Stimulated activated CD4-positive, alpha-beta T cell treated with anti-CD3 and anti-CD28 coated beads, Interleukin-1b, Interleukin-23, amount 100 ng/mL, for 4 hours (primary cell): ENCODE data around the gene MXRA8.

ENCODE experiments used
- DNase-seq, 2 donors: peaks; one replicate each; pipeline ENCODE4 v3.0.0-alpha.2; 2020; ENCODE audit warnings: low read depth in 2 of 2

The MXRA8 gene

GRCh38 chr1:1366699-1367066 is 8.3 kb upstream of the MXRA8 start:
- no peak for DNase-seq

- DNase-seq: no peak
These were observed 7.7 kb upstream of the MXRA8 start for GRCh38 chr1:1365875-1366698.

- DNase-seq: no peak
These were observed 5.9 kb upstream of the MXRA8 start for GRCh38 chr1:1364266-1364665.

DNA sequence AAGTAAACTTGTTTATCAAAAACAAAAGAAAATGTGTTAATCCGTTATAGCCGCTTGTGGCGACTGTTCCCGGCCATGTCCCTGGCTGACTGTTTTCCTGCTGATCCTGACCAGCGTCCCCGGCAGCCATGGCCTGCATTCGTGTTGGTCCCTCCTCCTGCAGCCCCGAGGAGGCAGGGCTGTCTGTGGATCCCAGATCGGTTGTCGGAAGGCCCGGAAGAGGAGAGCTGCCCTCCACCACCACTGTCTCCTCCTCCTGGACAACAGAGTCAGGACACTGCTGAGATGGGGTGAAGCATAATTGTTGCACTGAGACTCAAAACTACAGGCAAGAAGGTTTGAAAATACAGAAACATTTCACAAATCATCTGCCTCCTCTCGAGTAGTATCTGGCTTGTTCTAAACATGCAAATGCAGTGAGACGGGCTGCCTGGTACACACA is 3.6 kb upstream of the MXRA8 start:
- no peak for DNase-seq

GRCh38 chr1:1361233-1361981 is 3.1 kb upstream of the MXRA8 start:
- DNase-seq: no peak

GRCh38 chr1:1360506-1361169 is 2.3 kb upstream of the MXRA8 start:
- no peak for DNase-seq

- no peak for DNase-seq
These were observed 1.5 kb upstream of the MXRA8 start for GRCh38 chr1:1359664-1360468.

- DNase-seq: no peak
These were observed 931 bp upstream of the MXRA8 start for GRCh38 chr1:1359308-1359663.

DNA sequence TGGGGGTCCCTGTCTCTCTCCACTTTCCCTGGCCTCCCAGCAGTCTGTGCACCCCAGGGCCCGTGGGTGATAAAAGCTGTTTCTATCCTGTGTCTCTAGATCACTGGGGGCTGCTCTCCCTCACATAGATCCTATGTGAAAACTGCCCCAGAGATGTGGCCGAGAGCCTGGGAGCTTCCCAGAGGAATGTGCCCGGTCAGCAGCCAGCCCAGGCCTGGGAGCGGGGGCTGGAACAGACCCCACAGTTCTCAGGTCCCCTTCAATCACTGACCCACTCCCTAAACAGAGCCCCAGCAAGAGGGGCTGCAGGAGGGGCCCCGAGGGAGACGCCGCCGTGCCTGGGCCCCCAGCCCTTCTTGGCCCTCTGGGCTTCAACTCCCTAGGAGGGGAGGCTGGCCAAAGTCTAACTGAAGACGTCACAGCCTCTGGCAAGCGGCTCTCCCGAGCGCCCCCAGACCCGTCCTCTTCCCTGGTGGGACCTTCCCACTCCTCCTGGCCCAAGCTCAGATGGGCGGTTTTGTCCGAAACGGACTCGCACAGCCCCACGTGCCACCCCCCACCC is 403 bp downstream of the MXRA8 start:
- no peak for DNase-seq

GRCh38 chr1:1356796-1357401 is 1.5 kb downstream of the MXRA8 start:
- DNase-seq: no peak

DNA sequence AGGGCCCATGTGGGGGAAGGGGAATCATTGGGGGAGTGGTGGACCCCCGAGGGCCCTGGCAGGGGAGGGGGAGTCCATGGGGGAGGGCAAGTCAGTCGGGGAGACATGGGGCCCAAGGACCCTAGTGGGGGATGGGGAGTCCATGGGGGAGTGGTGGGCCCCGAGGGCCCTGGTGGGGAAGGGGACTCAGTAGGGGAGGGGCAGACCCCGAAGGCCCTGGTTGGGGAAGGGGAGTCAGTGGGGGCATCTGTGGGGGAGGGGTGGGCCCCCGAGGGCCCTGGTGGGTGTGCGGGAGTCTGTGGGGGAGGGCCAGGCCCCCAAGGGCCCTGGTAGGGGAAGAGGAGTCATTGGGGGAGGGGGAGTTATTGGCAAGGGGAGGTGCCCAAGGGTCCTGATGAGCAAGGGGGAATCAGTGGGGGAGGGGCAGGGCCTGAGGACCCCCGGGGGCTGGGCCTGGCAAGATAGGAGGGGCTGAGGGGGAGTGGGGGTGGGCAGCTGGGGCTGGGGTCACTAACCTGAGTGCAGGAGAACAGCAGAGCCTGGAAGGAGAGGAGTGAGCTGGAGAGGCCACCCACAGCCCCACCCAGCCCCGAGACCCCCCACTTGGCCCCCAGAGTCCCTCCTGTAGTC is 2.1 kb downstream of the MXRA8 start:
- DNase-seq: no peak

- no peak for DNase-seq
These were observed 2.9 kb downstream of the MXRA8 start for GRCh38 chr1:1355416-1355815.

GRCh38 chr1:1354271-1355247 is 3.8 kb downstream of the MXRA8 start:
- no peak for DNase-seq

DNA sequence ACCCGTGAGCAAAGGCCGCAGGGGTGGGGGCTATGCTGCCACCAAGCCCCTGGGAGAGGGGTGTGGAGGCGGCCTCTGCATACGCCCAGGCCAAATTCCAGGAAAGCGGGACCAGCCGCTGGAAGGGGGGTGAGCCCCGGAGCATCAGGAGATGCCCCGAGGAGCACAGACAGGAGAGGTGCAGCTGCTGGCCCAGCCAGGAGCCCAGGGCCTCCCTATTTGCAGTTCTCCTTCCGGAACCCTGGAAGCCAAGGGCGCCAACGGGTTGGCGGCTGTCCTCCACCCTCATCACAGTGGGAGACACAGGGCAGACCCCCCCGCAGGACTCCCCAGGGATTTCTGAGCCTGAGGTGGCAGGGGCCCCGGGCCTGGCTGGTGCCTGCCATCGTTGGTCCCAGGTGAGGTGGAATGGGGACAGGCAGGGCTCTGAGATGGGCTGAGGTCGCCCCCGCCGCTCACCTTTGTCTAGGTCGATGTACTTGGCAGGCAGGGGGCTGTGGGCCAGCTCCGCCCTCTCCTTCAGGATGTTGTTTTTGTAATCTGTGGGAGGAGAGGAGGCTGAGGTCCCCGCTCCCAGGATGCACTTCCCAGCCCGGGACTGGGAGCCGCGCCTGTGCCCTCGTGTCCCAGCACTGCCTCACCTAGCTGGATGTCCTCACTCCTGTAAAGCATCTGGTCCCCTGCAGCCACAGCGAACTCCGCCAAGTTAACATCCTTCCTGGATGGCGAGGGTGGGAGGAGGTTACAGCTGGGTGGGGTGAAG is 4.8 kb downstream of the MXRA8 start:
- no peak for DNase-seq

DNA sequence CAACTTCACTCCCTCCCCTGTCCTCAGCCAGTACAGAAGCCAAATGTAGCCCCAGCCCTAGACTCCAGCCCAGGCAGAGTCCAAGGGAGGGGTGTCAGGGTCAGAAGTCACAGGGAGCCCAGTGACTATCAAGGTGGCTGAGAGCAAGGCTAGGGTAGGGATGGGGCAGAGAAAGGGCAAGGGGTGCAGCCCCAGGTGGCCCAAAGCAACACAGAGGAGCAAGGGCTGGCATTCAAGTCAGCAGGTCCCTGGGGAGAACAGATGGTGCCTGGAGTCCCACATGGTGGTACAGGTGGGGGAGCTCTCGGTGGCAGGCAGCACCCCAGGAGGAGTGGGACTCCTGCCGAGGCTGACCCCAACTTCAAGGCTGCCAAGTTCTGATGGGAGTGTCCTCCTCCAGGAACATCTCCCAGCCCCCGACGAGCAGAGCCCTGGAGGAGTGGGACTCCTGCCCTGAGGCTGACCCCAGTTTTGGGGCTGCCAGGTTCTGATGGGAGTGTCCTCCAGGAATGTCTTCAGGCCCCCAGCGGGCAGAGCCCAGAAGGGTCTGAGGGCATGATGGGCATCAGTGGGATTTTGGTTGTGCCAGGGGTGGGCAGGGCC is 5.5 kb downstream of the MXRA8 start:
- DNase-seq: no peak

DNA sequence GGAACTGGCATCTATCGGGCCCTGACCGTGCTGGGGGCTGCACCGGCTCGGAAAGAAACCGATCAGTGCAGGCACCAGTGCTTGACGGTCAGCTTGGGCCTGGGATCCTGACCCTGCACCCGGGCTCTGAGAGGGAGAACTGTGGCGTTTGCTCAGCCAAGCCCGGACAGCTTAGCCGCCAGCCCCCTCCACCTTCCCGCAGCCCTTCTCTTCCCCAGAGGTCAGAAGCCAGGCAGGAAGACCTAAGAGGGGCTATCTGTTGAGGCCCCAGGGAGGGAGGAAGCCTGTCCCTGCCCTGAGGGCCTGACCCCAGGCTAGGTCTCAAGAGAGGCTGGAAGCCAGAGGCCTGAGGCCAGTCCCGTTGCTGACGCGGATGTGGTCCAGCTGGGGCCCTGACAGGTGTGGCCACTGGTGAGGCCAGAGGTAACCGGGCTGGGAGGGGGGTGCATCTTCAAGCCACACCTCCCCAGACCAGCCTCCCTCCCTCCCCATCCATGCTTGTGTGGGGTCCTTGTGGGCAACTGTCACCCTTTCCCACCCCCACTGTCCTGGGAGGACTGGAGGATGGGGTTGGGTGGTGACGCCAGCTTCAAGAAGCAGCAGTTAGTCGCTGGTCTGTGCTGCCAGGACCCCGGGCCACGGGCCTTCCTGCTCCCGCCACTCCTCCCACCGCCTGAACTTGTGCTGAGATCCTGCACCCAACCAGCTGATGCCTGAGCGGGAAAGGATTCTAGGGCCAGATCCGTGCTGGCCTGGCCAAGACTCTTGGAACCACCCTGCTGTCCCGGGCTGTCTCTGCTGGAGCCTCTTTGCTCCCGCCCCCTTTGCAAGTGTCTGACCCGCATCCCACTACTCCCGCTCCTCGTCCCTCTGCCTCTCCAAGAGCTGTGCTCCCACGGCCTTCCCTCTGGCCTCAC is 6.6 kb downstream of the MXRA8 start:
- DNase-seq: no peak
